SK-N-MC (cell line): Measurements from ENCODE around the gene RHBG.

Experiments used
- EZH2 ChIP-seq: fragments of 200-600 bp; sonication (generic); IDR thresholded peaks from one replicate; pipeline ENCODE4 v1.6.1; 2017; ENCODE audit warnings: antibody characterized with exemption
- FOXP2 ChIP-seq: optimal IDR thresholded peaks from 2 replicates; pipeline ENCODE3; 2011; ENCODE audit warnings: mild to moderate bottlenecking, moderate library complexity; ENCODE audit not compliant: insufficient read depth; ENCODE audit errors: extremely low read length, control extremely low read depth
- POLR2AphosphoS5 ChIP-seq: IDR thresholded peaks from 2 replicates; pipeline ENCODE4 v1.6.1; 2012; ENCODE audit warnings: mild to moderate bottlenecking, low read depth, low read length, borderline replicate concordance

DNA sequence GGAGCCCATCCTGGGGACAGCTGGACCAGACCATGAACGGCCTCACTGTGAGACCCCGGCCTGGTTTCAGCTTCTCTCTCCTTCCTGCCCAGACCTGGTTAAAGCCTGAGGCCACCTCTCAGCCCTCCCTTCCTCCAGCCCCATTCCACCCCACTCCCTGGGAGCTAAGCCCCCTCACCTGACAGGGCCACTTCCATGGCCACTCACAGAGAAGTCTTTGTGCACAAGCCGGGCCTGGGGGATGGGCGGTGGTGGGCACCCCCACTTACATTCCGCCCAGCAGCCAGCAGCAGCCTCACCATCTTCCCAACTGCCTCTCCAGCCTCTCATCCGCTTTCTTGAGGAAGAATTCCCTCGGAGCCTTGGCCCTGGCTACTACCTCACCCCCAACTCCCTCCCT lies 40.4 kb downstream of the RHBG start:
- TF ChIP-seq POLR2AphosphoS5 (no peak), EZH2 (no peak), FOXP2 (no peak)
